Activated CD8-positive, alpha-beta memory T cell treated with anti-CD3 and anti-CD28 coated beads, Interleukin-2, amount 10 ng/mL, durations not matched to agents 7 days and 5 days (primary cell): ENCODE data around the gene CAPRIN2. TPM values are rescaled to one million over a fixed set of nuclear protein-coding genes. Genes with fewer than 3 reads are reported as not detected.

ENCODE experiments used
- ATAC-seq: fragments of 150-1000 bp; cut with Tn5 transposase; one replicate; pipeline ENCODE4 v1.10.0; 2021; ENCODE audit warnings: moderate library complexity
- CTCF ChIA-PET: fragments of 350-600 bp; sonication (Branson Sonifier 250); formaldehyde crosslinking; loops from one replicate; lab custom pipeline; 2021; ENCODE audit warnings: antibody characterized with exemption; lab: Charles Lee
- DNase-seq: peaks from one replicate; pipeline ENCODE4 v3.0.0-alpha.2; 2020
- H3K27ac Mint-ChIP-seq: one replicate; pipeline ENCODE4 v1.8.0; 2021; ENCODE audit warnings: mild to moderate bottlenecking, mixed read lengths
- H3K27me3 Mint-ChIP-seq: one replicate; pipeline ENCODE4 v1.8.0; 2021; ENCODE audit warnings: mixed read lengths
- H3K36me3 Mint-ChIP-seq: one replicate; pipeline ENCODE4 v1.8.0; 2021; ENCODE audit warnings: mild to moderate bottlenecking, mixed read lengths
- H3K4me1 Mint-ChIP-seq: one replicate; pipeline ENCODE4 v1.8.0; 2021; ENCODE audit warnings: mixed read lengths
- H3K4me3 Mint-ChIP-seq: one replicate; pipeline ENCODE4 v1.8.0; 2021; ENCODE audit warnings: mild to moderate bottlenecking, moderate library complexity, mixed read lengths
- H3K9me3 Mint-ChIP-seq: one replicate; pipeline ENCODE4 v1.8.0; 2022; ENCODE audit warnings: low read depth, mixed read lengths
- total RNA-seq, 2 experiments: library from RNA; stranded (reverse); gene quantifications; one replicate each; pipeline ENCODE4 v1.2.3, GENCODE V29; 2021

CAPRIN2 gene
- total RNA-seq, 2 experiments from 2014 or later, result 10.0 to 16.2 TPM

DNA sequence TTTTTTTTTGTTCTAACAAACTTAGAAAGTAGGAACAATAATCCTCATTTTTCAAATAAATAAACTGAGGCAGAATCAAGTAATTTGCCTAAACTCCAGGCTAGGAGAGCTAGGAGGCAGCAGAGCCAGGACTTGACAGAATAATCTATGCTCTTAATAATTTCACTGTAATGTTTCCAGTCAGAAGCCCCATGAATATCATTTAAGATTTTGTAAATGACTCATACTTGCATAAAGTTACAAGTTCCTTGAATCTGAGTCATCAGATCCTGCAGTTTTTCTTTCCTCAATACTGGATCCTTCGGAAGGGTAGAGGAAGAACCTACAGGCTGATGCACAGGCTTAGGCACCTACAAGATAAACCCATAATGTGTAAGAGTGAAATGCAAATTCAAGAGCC, 29.0 kb downstream of the CAPRIN2 start:
- no peaks in the 10 kb centered on the region for H3K4me1 Mint-ChIP-seq
- no peaks in the 10 kb centered on the region for H3K27me3 Mint-ChIP-seq
- no peak overlapping the region for H3K4me3 Mint-ChIP-seq
- H3K36me3 Mint-ChIP-seq, result peaks cover 15% of the 10 kb centered on the region
- no peaks in the 10 kb centered on the region for H3K9me3 Mint-ChIP-seq
- no peak for DNase-seq
- no peak overlapping the region for H3K27ac Mint-ChIP-seq
- ATAC-seq, result no peak
- CTCF ChIA-PET, result interaction anchor here (1.1 to 2.2 kb wide), 3 partner anchors 8 to 28 kb away, joined by 3 to 12 read pairs (median 3); no protein-coding TSS in a partner anchor

- Mint-ChIP-seq H3K36me3 (peaks cover 7% of the 10 kb centered on the region), H3K4me1 (no peaks in the 10 kb centered on the region)
- DNase-seq, result no peak
Measured at GRCh38 chr12:30719060-30719459, 35.7 kb downstream of the CAPRIN2 start.

DNA sequence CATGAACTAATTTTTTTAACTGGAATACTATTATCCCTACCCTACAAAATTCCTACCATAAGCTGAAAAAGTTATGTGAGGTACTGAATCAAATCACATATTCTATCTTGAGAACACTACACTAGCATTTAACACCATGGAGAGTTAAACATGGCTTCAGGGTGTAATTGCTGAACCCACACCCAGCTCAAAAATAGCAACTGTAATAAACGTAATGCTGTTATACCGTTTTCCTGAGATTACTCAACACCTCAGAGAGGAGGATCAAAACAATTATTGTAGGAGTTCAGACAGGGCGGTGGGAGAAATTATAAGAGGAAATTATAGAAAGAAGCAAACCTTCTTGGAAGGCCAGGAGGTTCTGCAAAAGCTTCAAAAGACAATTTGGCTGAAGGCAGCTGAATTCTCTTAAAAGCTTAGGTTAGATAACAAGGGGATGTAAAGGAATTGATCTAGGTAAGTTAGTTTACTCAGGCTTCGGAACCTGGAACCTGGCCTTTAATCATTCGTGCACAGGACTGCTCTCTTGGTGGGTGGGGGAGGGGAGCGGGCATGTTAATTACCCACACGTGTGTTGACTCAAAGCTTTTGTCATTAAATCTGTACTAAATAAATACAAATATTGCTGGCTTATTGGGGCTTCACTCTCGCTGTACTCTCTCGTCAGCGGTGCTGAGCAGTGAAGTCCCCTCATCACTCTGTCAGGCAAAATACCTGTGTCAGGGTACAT, 47.0 kb downstream of the CAPRIN2 start:
- CTCF ChIA-PET, result no interaction called here
- H3K36me3 Mint-ChIP-seq, result peaks cover 7% of the 10 kb centered on the region
- no peaks in the 10 kb centered on the region for H3K4me1 Mint-ChIP-seq
- no peak overlapping the region for H3K4me3 Mint-ChIP-seq
- H3K27ac Mint-ChIP-seq, result no peak overlapping the region
- no peak for ATAC-seq
- no peak for DNase-seq
- no peaks in the 10 kb centered on the region for H3K9me3 Mint-ChIP-seq
- no peaks in the 10 kb centered on the region for H3K27me3 Mint-ChIP-seq

More at GRCh38 chr12:30719060-30719459, 35.7 kb downstream of the CAPRIN2 start:
- no peak for ATAC-seq
- Mint-ChIP-seq H3K27ac (no peak overlapping the region), H3K9me3 (no peaks in the 10 kb centered on the region), H3K4me3 (no peak overlapping the region), H3K27me3 (no peaks in the 10 kb centered on the region)
- CTCF ChIA-PET, result interaction anchor here (1.1 kb wide), 1 partner anchor 11 kb away, joined by 3 read pairs; no protein-coding TSS in a partner anchor

DNA sequence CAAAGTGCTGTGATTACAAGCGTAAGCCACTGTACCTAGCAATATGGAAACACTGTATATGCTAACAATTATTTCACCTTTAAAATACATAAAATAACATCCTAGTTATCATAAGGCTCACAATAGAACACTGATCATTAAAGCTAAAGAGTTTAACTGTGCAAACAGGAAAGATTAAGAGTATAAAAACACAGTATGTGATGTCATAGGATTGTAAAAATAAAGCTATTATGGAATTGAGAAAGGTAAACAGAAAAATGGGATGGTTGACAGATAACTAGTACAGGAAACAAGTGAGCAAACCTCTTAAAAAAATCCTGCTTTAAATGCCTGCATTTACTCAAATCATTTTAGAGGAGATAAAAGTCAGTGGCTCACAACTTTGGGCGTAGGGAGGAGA, 48.3 kb downstream of the CAPRIN2 start:
- H3K4me1 Mint-ChIP-seq, result no peaks in the 10 kb centered on the region
- peaks cover 4% of the 10 kb centered on the region for H3K36me3 Mint-ChIP-seq
- CTCF ChIA-PET, result interaction anchor here (1.0 kb wide), 1 partner anchor 11 kb away, joined by 4 read pairs; the partner anchor contains the start of gene IPO8
- no peak for DNase-seq
- no peak overlapping the region for H3K4me3 Mint-ChIP-seq
- H3K9me3 Mint-ChIP-seq, result no peaks in the 10 kb centered on the region
- ATAC-seq, result no peak
- no peak overlapping the region for H3K27ac Mint-ChIP-seq
- no peaks in the 10 kb centered on the region for H3K27me3 Mint-ChIP-seq

DNA sequence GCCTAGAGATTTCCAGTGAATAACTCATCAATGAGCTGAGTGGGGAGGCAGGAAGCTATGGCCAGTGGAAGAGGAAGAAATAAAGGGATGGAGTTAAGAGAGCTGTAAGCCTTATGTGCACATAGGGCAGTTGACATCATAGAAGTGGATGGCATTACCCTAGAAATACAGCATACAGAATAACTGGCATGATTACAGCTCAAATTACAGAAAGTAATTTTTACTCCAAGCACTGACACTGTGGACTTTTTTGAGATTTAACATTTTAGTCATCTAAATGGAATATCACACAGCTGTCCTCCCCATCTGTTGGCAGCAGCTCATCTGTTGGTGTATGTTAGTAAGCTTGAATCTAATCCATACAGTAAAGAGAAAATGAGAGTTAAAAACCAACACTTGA, 53.7 kb downstream of the CAPRIN2 start:
- no peaks in the 10 kb centered on the region for H3K9me3 Mint-ChIP-seq
- DNase-seq (no peak), ATAC-seq (no peak)
- peaks cover 6% of the 10 kb centered on the region for H3K27me3 Mint-ChIP-seq
- H3K36me3 Mint-ChIP-seq, result peaks cover 2% of the 10 kb centered on the region
- H3K4me1 Mint-ChIP-seq, result peaks cover 8% of the 10 kb centered on the region
- H3K27ac Mint-ChIP-seq, result no peak overlapping the region
- no peak overlapping the region for H3K4me3 Mint-ChIP-seq
- CTCF ChIA-PET, result interaction anchor here (0.9 to 1.4 kb wide), 2 partner anchors 8 to 54 kb away, joined by 3 to 4 read pairs; partner anchors contain the start of gene CAPRIN2

DNA sequence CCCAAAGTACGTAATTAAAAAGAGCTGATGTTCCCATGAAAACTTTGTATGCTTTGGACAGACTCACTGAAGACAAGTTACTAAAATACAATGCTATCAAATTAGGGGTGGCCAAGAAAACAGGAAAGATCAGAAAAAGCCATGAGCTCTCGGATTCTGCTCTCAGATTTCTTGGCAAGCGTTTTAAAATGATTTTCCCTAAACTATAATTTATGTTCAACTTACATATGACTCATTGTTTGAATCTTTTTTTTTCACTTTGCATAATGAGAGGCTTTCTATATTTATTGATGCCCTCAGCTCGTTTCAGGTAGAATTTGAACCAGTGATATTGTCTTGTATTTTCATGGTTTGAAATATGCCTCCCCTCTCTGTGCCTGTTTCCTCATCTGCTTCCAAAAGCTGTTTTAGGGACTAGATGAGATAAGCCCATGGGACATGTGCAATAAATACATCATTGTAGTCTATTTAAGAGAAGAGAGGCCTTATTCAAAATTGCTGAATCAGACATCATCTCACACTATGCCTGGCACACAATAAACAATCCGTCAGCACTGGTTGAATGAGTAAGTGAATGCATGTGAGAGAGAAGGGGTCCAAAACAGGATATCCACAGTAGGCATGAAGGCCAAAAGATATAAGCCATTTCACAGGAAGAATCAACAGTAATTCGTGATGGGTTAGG, 54.4 kb downstream of the CAPRIN2 start:
- Mint-ChIP-seq H3K4me1 (peaks cover 8% of the 10 kb centered on the region), H3K27me3 (peaks cover 6% of the 10 kb centered on the region), H3K4me3 (no peak overlapping the region), H3K9me3 (no peaks in the 10 kb centered on the region), H3K27ac (no peak overlapping the region), H3K36me3 (peaks cover 2% of the 10 kb centered on the region)
- DNase-seq (no peak), ATAC-seq (no peak)
- CTCF ChIA-PET, result interaction anchor here (0.9 kb wide), 1 partner anchor 9 kb away, joined by 3 read pairs; no protein-coding TSS in a partner anchor

- Mint-ChIP-seq H3K27me3 (peaks cover 6% of the 10 kb centered on the region), H3K4me1 (peaks cover 25% of the 10 kb centered on the region), H3K36me3 (peaks cover 3% of the 10 kb centered on the region), H3K27ac (no peak overlapping the region), H3K4me3 (no peak overlapping the region), H3K9me3 (no peaks in the 10 kb centered on the region)
- CTCF ChIA-PET, result no interaction called here
- ATAC-seq (no peak), DNase-seq (no peak)
Measured at GRCh38 chr12:30698346-30698745, 56.4 kb downstream of the CAPRIN2 start.

GRCh38 chr12:30696943-30697342, 57.8 kb downstream of the CAPRIN2 start:
- DNase-seq (no peak), ATAC-seq (no peak)
- Mint-ChIP-seq H3K27ac (no peak overlapping the region), H3K27me3 (peaks cover 6% of the 10 kb centered on the region), H3K4me1 (peaks cover 31% of the 10 kb centered on the region), H3K9me3 (no peaks in the 10 kb centered on the region), H3K4me3 (no peak overlapping the region), H3K36me3 (peaks cover 7% of the 10 kb centered on the region)
- CTCF ChIA-PET, result interaction anchor here (1.3 to 3.2 kb wide), 2 partner anchors 12 to 57 kb away, joined by 3 to 10 read pairs; no protein-coding TSS in a partner anchor

GRCh38 chr12:30696486-30696885, 58.3 kb downstream of the CAPRIN2 start:
- Mint-ChIP-seq H3K4me1 (peaks cover 31% of the 10 kb centered on the region), H3K27ac (peak overlapping the region; percentile 88), H3K27me3 (peaks cover 6% of the 10 kb centered on the region), H3K9me3 (no peaks in the 10 kb centered on the region), H3K4me3 (peak overlapping the region; percentile 94), H3K36me3 (peaks cover 7% of the 10 kb centered on the region)
- CTCF ChIA-PET, result interaction anchor here (1.3 to 3.2 kb wide), 3 partner anchors 11 to 57 kb away, joined by 3 to 10 read pairs (median 6); no protein-coding TSS in a partner anchor
- DNase-seq (no peak), ATAC-seq (no peak)

DNA sequence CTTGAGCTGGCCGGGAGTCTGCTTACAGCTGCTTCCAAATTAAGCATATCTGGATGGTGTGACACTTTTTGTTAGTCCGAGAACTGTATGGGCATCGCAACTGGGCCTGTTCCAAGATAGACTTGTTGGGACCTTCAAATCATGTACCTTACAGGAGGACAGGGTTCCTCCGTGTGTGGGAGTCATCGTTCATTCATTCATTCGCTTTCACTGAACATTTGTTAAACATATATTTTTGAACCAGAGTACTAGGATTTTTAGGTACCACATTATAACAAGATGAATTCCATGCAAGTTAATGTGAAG, 58.7 kb downstream of the CAPRIN2 start:
- peak overlapping the region; percentile 88 for H3K27ac Mint-ChIP-seq
- H3K4me1 Mint-ChIP-seq, result peaks cover 34% of the 10 kb centered on the region
- H3K4me3 Mint-ChIP-seq, result peak overlapping the region; percentile 94
- DNase-seq, result no peak
- peak; percentile 18 for ATAC-seq
- CTCF ChIA-PET, result interaction anchor here (0.7 to 3.2 kb wide), 9 partner anchors 11 to 621 kb away, joined by 3 to 10 read pairs (median 4); partner anchors contain the start of gene CAPRIN2
- peaks cover 6% of the 10 kb centered on the region for H3K27me3 Mint-ChIP-seq
- peaks cover 10% of the 10 kb centered on the region for H3K36me3 Mint-ChIP-seq
- H3K9me3 Mint-ChIP-seq, result no peaks in the 10 kb centered on the region

DNA sequence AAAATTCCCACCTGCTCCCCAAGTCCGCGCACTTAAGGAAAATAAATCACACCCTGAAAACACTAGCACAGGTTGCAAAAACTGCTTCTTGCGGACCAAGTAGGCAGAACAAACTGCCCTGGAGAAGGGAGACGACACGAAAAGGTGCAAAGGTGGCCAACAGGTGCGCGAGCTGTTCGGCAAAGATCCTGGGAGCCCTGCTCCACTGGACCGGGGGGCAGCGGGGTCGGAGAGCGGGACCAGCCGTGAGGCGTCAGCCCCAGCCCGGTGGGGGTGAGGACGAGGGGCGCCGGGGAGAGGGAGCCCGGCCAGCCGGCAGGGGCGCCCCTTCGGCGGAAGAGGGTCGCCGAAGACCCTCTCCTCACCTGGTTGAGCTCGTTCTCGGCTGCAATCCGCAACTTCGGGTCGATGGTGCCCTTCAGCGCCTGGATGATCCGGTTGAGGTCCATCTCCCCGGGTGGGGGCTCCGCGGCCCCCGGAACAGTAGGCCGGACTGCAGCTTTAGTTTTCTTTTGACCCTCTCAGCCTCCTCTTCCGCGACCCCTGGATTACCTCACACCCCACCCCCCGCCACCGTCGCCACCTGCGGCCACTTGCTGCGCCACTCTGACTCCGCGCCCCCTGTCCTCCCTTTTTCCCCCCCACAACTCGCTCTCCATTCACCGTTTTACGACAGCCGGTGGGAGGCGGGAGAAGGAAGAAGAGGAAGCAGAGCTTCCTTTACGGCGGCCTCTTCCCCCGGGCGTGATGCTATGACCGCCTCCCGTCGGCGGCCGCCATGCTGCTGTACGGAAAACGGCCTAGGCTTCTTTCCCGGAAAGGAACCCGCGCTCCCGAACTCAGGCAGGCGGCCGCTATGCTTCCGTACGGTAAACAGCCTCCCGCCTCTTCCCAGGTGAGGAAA, 59.3 kb downstream of the CAPRIN2 start, which contains the start of gene IPO8:
Gene IPO8 (minus strand): TSS at position 671 of the 904 bp plus-strand sequence. CDS start 222 bp downstream, at position 449.
- H3K4me1 Mint-ChIP-seq, result peaks cover 34% of the 10 kb centered on the region
- H3K27me3 Mint-ChIP-seq, result peaks cover 6% of the 10 kb centered on the region
- CTCF ChIA-PET, result interaction anchor here (0.7 to 3.2 kb wide), 12 partner anchors 8 to 622 kb away, joined by 3 to 10 read pairs (median 4); partner anchors contain the start of gene CAPRIN2
- H3K9me3 Mint-ChIP-seq, result no peaks in the 10 kb centered on the region
- DNase-seq, result peak; percentile 91
- ATAC-seq, result peak; percentile 92
- H3K36me3 Mint-ChIP-seq, result peaks cover 10% of the 10 kb centered on the region
- peak within 1 kb of the TSS; percentile 94 for H3K4me3 Mint-ChIP-seq
- peak within 1 kb of the TSS; percentile 88 for H3K27ac Mint-ChIP-seq

DNA sequence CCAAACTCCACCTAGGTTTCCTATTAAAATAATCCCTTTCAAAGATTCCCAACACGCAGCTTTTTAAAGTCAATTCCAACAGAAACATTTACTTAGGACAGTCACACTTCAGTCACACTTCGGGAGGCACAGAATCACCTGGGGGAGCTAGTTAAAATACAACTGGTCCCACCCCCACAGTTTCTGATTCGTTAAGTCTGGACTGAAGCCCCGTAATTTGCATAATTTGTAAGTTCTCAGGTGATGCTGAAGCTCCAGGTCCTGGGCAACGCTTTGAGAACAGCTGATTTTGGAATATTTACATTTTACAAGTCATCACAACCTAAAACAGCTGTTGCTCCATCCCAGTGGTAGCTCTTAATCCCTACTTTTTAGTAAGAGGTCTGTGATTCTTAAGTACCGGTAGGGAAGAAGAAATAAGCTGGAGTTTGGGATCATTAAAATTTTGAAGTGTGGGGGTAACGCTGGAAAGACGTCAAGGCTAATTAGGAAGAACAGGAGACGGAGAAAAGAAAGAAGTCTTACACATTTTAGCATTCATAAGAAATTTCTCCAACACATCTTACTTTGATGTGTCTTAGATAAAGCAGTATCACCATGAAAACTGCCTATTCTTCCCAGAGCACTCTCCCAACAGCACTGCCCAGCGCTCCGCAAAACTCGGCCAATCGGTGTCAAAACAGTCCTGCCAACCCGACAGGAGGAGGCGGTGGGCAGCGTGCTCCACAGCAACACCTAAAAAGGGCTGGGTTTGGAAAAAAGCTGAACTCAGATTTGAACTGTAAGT, 60.1 kb downstream of the CAPRIN2 start:
- H3K27me3 Mint-ChIP-seq, result peaks cover 6% of the 10 kb centered on the region
- no peaks in the 10 kb centered on the region for H3K9me3 Mint-ChIP-seq
- H3K4me1 Mint-ChIP-seq, result peaks cover 36% of the 10 kb centered on the region
- peaks cover 14% of the 10 kb centered on the region for H3K36me3 Mint-ChIP-seq
- peak overlapping the region; percentile 94 for H3K4me3 Mint-ChIP-seq
- CTCF ChIA-PET, result interaction anchor here (0.9 to 3.2 kb wide), 12 partner anchors 9 to 149 kb away, joined by 3 to 10 read pairs (median 4); partner anchors contain the start of gene CAPRIN2
- H3K27ac Mint-ChIP-seq, result peak overlapping the region; percentile 80
- ATAC-seq (peak; percentile 7), DNase-seq (no peak)
